EH (cell line): ENCODE measurements around the gene LTBP1.

ENCODE experiments used
- DNase-seq: peaks from one replicate; pipeline ENCODE4 v3.0.0-alpha.2; 2015; ENCODE audit warnings: low read depth

LTBP1 gene

GRCh38 chr2:33272001-33272400 is 325.2 kb downstream of the LTBP1 start:
- DNase-seq = peak; percentile 30

- DNase-seq = no peak
Observed at GRCh38 chr2:33273479-33273878, 326.7 kb downstream of the LTBP1 start.

GRCh38 chr2:33274524-33274923 is 327.8 kb downstream of the LTBP1 start:
- no peak for DNase-seq

GRCh38 chr2:33275689-33276444 is 329.1 kb downstream of the LTBP1 start:
- DNase-seq = peak; percentile 79

- DNase-seq = no peak
Observed at GRCh38 chr2:33277002-33277426, 330.3 kb downstream of the LTBP1 start.

GRCh38 chr2:33278245-33278943 is 331.6 kb downstream of the LTBP1 start:
- no peak for DNase-seq

GRCh38 chr2:33284287-33284686 is 337.5 kb downstream of the LTBP1 start:
- no peak for DNase-seq

GRCh38 chr2:33287507-33288005 is 340.8 kb downstream of the LTBP1 start:
- no peak for DNase-seq

GRCh38 chr2:33288011-33288410 is 341.3 kb downstream of the LTBP1 start:
- DNase-seq = no peak

- peak; percentile 13 for DNase-seq
Observed at GRCh38 chr2:33289961-33290360, 343.2 kb downstream of the LTBP1 start.

- DNase-seq = peak; percentile 96
Observed at GRCh38 chr2:33291278-33292013, 344.7 kb downstream of the LTBP1 start.

GRCh38 chr2:33292063-33292462 is 345.3 kb downstream of the LTBP1 start:
- DNase-seq = no peak

GRCh38 chr2:33292981-33293595 is 346.3 kb downstream of the LTBP1 start:
- DNase-seq = no peak

- peak; percentile 96 for DNase-seq
Observed at GRCh38 chr2:33298233-33298632, 351.5 kb downstream of the LTBP1 start.

GRCh38 chr2:33301355-33301754 is 354.6 kb downstream of the LTBP1 start:
- no peak for DNase-seq

GRCh38 chr2:33302348-33302747 is 355.6 kb downstream of the LTBP1 start:
- no peak for DNase-seq

- no peak for DNase-seq
Observed at GRCh38 chr2:33304032-33304864, 357.5 kb downstream of the LTBP1 start.

- no peak for DNase-seq
Observed at GRCh38 chr2:33307659-33308270, 361.0 kb downstream of the LTBP1 start.

GRCh38 chr2:33312355-33312754 is 365.6 kb downstream of the LTBP1 start:
- DNase-seq = peak; percentile 21

GRCh38 chr2:33313039-33313438 is 366.3 kb downstream of the LTBP1 start:
- DNase-seq = no peak

- no peak for DNase-seq
Observed at GRCh38 chr2:33314541-33314940, 367.8 kb downstream of the LTBP1 start.
